ENCODE measurements around the gene ZPLD1.

Gene ZPLD1

GRCh38 chr3:102526865-102527264 lies 92.0 kb downstream of the ZPLD1 start:
- no peak for DNase-seq (ENCODE audit: low spot score)

GRCh38 chr3:102528727-102529126 lies 93.9 kb downstream of the ZPLD1 start:
- no peak for DNase-seq (ENCODE audit: low spot score)
